ENCODE data around the gene MARCHF10. TPM values are rescaled to one million over a fixed set of nuclear protein-coding genes. Genes with fewer than 3 reads are reported as not detected.
"Not testable (repeated sequence)": the region's sequence is repeated elsewhere in the genome, so short reads cannot be mapped to it uniquely, and the experiment has no call there.

Gene MARCHF10
- total RNA-seq: under 1 TPM in 1 of 4 donors, not detected in 3; 0.19 TPM

DNA sequence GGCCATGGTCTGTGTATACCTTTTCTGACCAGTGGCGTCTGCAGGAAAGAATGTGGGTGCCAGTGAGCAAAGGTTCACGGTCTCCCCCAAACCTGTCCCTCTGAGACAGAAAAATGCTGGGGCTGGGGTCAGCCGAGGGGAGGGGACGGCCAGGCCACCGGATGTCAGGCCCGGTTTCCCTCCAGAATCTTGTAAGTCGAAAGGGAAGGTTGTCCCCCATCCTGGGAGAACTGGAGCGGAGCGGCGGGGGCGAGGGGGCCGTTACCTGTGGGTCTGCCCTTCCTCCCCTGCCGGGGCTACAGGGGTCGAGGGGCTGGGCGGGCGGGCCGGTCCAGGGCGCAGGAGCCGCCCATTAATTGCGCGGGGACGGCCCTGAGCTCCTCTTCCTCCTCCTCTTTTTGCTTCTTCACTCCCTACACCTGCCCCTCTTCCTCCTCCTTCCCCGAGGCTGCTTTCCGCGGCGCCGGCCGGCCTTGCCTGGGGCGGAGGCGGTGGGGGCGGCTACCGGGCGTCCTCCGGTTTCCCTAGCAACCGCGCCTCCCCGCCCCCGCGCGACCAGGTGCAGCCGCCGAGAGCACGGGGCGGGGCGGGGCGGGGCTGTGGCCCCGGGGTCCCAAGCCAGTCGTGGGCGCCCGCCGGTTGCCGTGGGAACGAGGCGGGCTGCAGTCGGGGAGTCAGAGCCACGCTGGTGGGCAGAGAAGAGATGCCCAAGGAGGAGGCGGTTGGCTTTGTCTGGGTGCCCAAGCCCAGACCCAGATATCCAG, at the start of gene MARCHF10:
MARCHF10 (minus strand) TSS at position 503 of the 764 bp plus-strand sequence. CDS start 6,579 bp downstream, outside the sequence.
- Histone ChIP-seq H3K9me3 (no peaks in the 10 kb centered on the region), H3K27me3 (peaks cover 56% of the 10 kb centered on the region), H3K4me3 (peak within 1 kb of the TSS in 1 of 2 donors; percentile 42), H3K27ac (no peak within 1 kb of the TSS), H3K36me3 (no peaks in the 10 kb centered on the region), H3K4me1 (peaks cover 0 to 11% (median 5%) of the 10 kb centered on the region in 3 donors)
- WGBS, 2 donors (ENCODE audit: low coverage in 1 of 2): 21% methylated on average over 6 of the region's 57 CpGs; no CpG with 5 or more reads in 1 of the 2 donors
- ATAC-seq: no peak
- TF ChIP-seq POLR2AphosphoS5 (IDR thresholded peaks at IDR 0.05): no peak
- TF ChIP-seq CTCF (IDR thresholded peaks at IDR 0.05): no peak
- TF ChIP-seq POLR2A (IDR thresholded peaks at IDR 0.05): no peak

DNA sequence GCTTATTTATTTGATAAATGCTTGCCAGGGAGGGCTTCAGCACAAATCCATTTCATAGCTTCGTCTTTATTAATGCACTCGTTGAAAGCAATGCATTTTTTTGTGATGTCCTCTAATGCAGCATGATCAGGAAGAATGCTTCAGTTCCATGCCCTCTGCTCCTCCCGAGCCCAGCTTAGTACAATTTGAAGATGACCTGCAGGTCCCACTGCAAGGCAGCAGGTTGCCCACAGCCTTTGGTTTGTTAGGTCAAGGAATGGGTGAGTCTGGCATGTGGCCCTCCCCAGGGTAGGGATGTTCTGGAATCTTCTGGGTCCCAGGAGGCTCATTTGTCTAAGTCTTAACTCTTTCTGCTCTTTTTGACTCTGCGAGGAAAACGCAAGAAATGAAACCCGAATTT, 49.4 kb upstream of the MARCHF10 start:
- Histone ChIP-seq H3K9me3 (no peaks in the 10 kb centered on the region), H3K27ac (no peak overlapping the region), H3K4me1 (no peaks in the 10 kb centered on the region), H3K4me3 (no peak overlapping the region), H3K27me3 (no peaks in the 10 kb centered on the region), H3K36me3 (no peaks in the 10 kb centered on the region)
- TF ChIP-seq POLR2A (IDR thresholded peaks at IDR 0.05): no peak
- no peak for TF ChIP-seq POLR2AphosphoS5 (IDR thresholded peaks at IDR 0.05)
- ATAC-seq: no peak
- WGBS, 2 donors (ENCODE audit: low coverage in 1 of 2): 65 to 84% methylated on average over 5 to 6 of the region's 6 CpGs

DNA sequence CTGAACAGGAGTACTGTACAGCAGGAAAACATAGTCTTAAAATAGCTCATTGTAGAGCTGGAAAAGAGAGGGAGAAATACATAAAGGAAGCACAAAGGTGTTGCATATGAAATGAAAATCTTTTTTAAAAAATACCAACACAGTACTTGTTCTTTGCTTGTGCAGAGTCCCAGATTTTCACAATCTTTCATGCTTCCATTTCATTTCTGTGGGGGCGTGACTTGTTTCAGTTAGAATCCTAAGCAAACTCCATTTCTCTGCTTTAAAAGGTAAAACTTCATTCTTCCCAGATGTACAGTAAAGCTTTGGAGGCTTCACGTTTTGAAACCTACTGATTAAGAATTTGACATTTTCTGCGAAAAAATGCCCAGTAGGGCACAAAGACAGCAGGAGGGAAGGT, 48.5 kb upstream of the MARCHF10 start:
- no peak for ATAC-seq
- H3K36me3 ChIP-seq: no peaks in the 10 kb centered on the region
- H3K9me3 ChIP-seq: no peaks in the 10 kb centered on the region
- H3K27me3 ChIP-seq: no peaks in the 10 kb centered on the region
- no peak for TF ChIP-seq EP300 (IDR thresholded peaks at IDR 0.05)
- TF ChIP-seq POLR2AphosphoS5 (IDR thresholded peaks at IDR 0.05): no peak
- TF ChIP-seq POLR2A (IDR thresholded peaks at IDR 0.05): no peak
- no peaks in the 10 kb centered on the region for H3K4me1 ChIP-seq
- WGBS, 2 donors (ENCODE audit: low coverage in 1 of 2): 53 to 72% methylated on average over 2 to 3 of the region's 3 CpGs
- no peak overlapping the region for H3K4me3 ChIP-seq
- no peak overlapping the region for H3K27ac ChIP-seq

GRCh38 chr17:62855156-62855555, 47.0 kb upstream of the MARCHF10 start:
- TF ChIP-seq EP300 (IDR thresholded peaks at IDR 0.05) (no peak), POLR2AphosphoS5 (IDR thresholded peaks at IDR 0.05) (no peak), CTCF (IDR thresholded peaks at IDR 0.05) (no peak), POLR2A (IDR thresholded peaks at IDR 0.05) (no peak)
- ATAC-seq: no peak

GRCh38 chr17:62854098-62854680, 46.1 kb upstream of the MARCHF10 start:
- ATAC-seq: no peak
- Histone ChIP-seq H3K27ac (no peak overlapping the region), H3K36me3 (no peaks in the 10 kb centered on the region), H3K9me3 (no peaks in the 10 kb centered on the region), H3K4me1 (no peaks in the 10 kb centered on the region), H3K4me3 (no peak overlapping the region), H3K27me3 (no peaks in the 10 kb centered on the region)
- 53 to 58% methylated on average over 6 of the region's 6 CpGs for WGBS, 2 donors (ENCODE audit: low coverage in 1 of 2)
- TF ChIP-seq CTCF (IDR thresholded peaks at IDR 0.05) (no peak), EP300 (IDR thresholded peaks at IDR 0.05) (no peak)

More at GRCh38 chr17:62855156-62855555, 47.0 kb upstream of the MARCHF10 start:
- no peaks in the 10 kb centered on the region for H3K9me3 ChIP-seq
- H3K27ac ChIP-seq: no peak overlapping the region
- no peaks in the 10 kb centered on the region for H3K27me3 ChIP-seq
- H3K36me3 ChIP-seq: no peaks in the 10 kb centered on the region
- H3K4me1 ChIP-seq: no peaks in the 10 kb centered on the region
- 61 to 79% methylated on average over 4 to 5 of the region's 5 CpGs for WGBS, 2 donors (ENCODE audit: low coverage in 1 of 2)
- no peak overlapping the region for H3K4me3 ChIP-seq

DNA sequence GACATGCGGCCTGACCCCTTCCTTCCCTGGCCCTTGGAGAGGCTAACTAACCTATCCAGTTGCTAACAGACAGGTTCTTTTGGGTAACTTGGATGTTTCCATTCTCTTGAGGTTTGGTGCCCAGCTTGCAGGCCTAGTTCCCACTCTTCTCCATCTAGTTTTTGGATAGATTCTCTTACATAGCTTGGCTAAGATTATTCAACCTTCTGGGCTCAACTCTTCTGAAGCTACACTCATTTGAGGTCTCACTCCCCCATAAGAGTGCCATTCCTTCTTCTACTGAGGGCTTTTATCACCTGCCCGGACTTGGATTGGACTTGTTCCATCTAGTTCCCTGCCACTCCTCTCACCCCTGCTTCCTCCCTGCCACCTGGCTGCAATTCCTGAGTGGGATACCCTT, 44.1 kb upstream of the MARCHF10 start:
- WGBS, 2 donors (ENCODE audit: low coverage in 1 of 2): 88 to 100% methylated on average over 1 to 2 of the region's 2 CpGs
- no peak overlapping the region for H3K27ac ChIP-seq
- TF ChIP-seq CTCF (IDR thresholded peaks at IDR 0.05): no peak
- no peak for TF ChIP-seq POLR2A (IDR thresholded peaks at IDR 0.05)

GRCh38 chr17:62849591-62850415, 41.7 kb upstream of the MARCHF10 start:
- H3K27ac ChIP-seq, H3K27me3 ChIP-seq, H3K4me3 ChIP-seq, H3K4me1 ChIP-seq, H3K9me3 ChIP-seq, ATAC-seq, H3K36me3 ChIP-seq: not testable (repeated sequence)
- 86 to 94% methylated on average over 3 to 6 of the region's 10 CpGs for WGBS, 2 donors (ENCODE audit: low coverage in 1 of 2)

More for the DNA sequence above, 44.1 kb upstream of the MARCHF10 start:
- Histone ChIP-seq H3K36me3 (no peaks in the 10 kb centered on the region), H3K9me3 (no peaks in the 10 kb centered on the region), H3K27me3 (no peaks in the 10 kb centered on the region), H3K4me1 (no peaks in the 10 kb centered on the region), H3K4me3 (no peak overlapping the region)
- no peak for ATAC-seq
